MM.1S (cell line): ENCODE measurements around the gene WDR75.

Source experiments
- CTCF ChIP-seq: fragments of 300-600 bp; sonication (generic); IDR thresholded peaks from 2 replicates; pipeline ENCODE4 v1.5.1; 2016; ENCODE audit warnings: antibody characterized with exemption, low read length, mixed read lengths
- EZH2 ChIP-seq: fragments of 300-600 bp; sonication (generic); optimal IDR thresholded peaks from 2 replicates; pipeline ENCODE3; 2017; ENCODE audit warnings: low read depth, mild to moderate bottlenecking, antibody characterized with exemption, low read length, mixed read lengths

- TF ChIP-seq CTCF (no peak), EZH2 (no peak)
These were observed 12.7 kb downstream of the WDR75 start for GRCh38 chr2:189454009-189454408.
